Mucosa of descending colon (tissue), 3 donors: ENCODE data around the gene DCC. TPM values are rescaled to one million over a fixed set of nuclear protein-coding genes. Genes with fewer than 3 reads are reported as not detected.
"Not testable (repeated sequence)": the region's sequence is repeated elsewhere in the genome, so short reads cannot be mapped to it uniquely, and the experiment has no call there.

Experiments used
- ATAC-seq: fragments of 200-7000 bp; cut with Tn5 transposase; one replicate; pipeline ENCODE4 v1.9.1; 2020; ENCODE audit warnings: mild to moderate bottlenecking, moderate library complexity
- DNase-seq, 3 donors: peaks; one replicate each; pipeline ENCODE4 v3.0.0-alpha.2; 2020
- H3K36me3 ChIP-seq: fragments of 200-600 bp; one replicate; pipeline ENCODE4 v1.8.0; 2021; ENCODE audit warnings: low read depth, mild to moderate bottlenecking
- H3K4me1 ChIP-seq: fragments of 200-600 bp; one replicate; pipeline ENCODE4 v1.8.0; 2021; ENCODE audit warnings: low read depth, mild to moderate bottlenecking
- H3K4me3 ChIP-seq: fragments of 200-600 bp; one replicate; pipeline ENCODE4 v1.8.0; 2021; ENCODE audit warnings: mild to moderate bottlenecking
- H3K9me3 ChIP-seq: fragments of 200-600 bp; one replicate; pipeline ENCODE4 v1.8.0; 2021; ENCODE audit warnings: mild to moderate bottlenecking
- intact Hi-C, 2 donors: fragments of 100-400 bp; cut with DNase I in 1 of 2; cut with micrococcal nuclease in 1 of 2; formaldehyde crosslinking; loops; one replicate each; pipeline versions ENCODE4 v1.11.0 to v1.11.1; 2022; cut with DNase I, micrococcal nuclease
- total RNA-seq, 3 donors: library from RNA; stranded (reverse); fragmentation: NEBNext Ultra II Directional in 2 of 3; extraction: Animal tissue kit (Norgen Biotek cat#: 25700) in 2 of 3; gene quantifications; one replicate each; pipeline versions ENCODE4 v1.2.1 to v1.2.4, GENCODE V29; 2021 to 2023
- TF ChIP-seq, protein P1 (sequence below): fragments of 200-600 bp; IDR thresholded peaks from one replicate; pipeline ENCODE4 v1.8.0; 2022; ENCODE audit warnings: antibody characterized with exemption, mild to moderate bottlenecking
- donor health status: DM: no; HTN: no; CAD: no; lungs with moderate emphysema.
- donor health status: DM: no; HTN: no; CAD: no.
- donor health status: DM: no; HTN: yes; CAD: no.

DCC gene
- total RNA-seq, 3 donors from 2014 or later = 0.26 to 1.3 (median 0.34) TPM

DNA sequence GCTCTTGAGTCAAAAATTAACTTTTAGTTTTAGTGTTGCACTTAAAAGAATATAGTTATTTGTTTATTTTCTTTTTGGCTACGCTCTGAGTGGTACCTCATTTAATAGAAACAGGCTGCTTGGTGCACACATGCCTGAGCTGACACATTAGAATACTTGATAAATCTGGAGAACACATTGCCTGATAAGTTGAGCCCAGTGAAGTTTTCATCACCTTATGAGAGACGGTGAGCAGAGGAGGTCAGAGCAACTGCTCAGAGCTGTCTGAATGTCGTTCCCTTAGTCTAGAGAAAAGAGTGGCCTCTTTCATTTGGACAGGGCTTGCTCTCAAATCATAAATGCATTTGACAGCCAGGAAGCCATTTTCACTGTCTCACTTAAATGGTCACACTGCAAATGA lies 1168.5 kb downstream of the DCC start:
- no peak for DNase-seq
- no peaks in the 10 kb centered on the region for H3K36me3 ChIP-seq

DNA sequence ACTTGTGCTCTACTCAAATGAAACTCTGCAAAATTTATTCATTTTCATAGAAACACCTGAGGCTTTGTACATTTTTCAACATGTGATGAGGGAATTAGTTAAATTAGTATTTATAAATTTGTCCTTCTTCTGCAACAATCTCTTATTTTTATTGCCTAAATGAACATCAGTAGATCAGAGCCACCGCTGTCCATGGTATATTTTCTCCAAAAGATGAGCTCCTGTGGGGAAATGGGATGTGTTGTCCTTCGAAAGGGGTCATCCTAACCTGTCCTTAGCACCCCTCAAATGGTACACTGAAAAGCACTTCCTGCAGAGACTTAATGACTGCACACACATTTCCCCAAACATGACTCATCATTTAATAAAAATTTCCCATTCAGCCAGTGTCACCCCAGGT lies 1169.9 kb downstream of the DCC start:
- TF ChIP-seq, protein P1, sequence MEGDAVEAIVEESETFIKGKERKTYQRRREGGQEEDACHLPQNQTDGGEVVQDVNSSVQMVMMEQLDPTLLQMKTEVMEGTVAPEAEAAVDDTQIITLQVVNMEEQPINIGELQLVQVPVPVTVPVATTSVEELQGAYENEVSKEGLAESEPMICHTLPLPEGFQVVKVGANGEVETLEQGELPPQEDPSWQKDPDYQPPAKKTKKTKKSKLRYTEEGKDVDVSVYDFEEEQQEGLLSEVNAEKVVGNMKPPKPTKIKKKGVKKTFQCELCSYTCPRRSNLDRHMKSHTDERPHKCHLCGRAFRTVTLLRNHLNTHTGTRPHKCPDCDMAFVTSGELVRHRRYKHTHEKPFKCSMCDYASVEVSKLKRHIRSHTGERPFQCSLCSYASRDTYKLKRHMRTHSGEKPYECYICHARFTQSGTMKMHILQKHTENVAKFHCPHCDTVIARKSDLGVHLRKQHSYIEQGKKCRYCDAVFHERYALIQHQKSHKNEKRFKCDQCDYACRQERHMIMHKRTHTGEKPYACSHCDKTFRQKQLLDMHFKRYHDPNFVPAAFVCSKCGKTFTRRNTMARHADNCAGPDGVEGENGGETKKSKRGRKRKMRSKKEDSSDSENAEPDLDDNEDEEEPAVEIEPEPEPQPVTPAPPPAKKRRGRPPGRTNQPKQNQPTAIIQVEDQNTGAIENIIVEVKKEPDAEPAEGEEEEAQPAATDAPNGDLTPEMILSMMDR = no peak
- Histone ChIP-seq H3K4me3 (no peak overlapping the region), H3K4me1 (no peaks in the 10 kb centered on the region), H3K9me3 (no peaks in the 10 kb centered on the region), H3K36me3 (no peaks in the 10 kb centered on the region)
- DNase-seq = no peak
- ATAC-seq = no peak
- intact Hi-C loops = no loop called here

More for the DNA sequence above, 1168.5 kb downstream of the DCC start:
- intact Hi-C loops = no loop called here
- H3K9me3 ChIP-seq = no peaks in the 10 kb centered on the region
- no peaks in the 10 kb centered on the region for H3K4me1 ChIP-seq
- ATAC-seq = no peak
- no peak overlapping the region for H3K4me3 ChIP-seq
- TF ChIP-seq, protein P1 = no peak

GRCh38 chr18:53511725-53512124 lies 1171.7 kb downstream of the DCC start:
- H3K4me3 ChIP-seq, H3K9me3 ChIP-seq, H3K4me1 ChIP-seq, DNase-seq, intact Hi-C loops, H3K36me3 ChIP-seq, ATAC-seq: not testable (repeated sequence)

GRCh38 chr18:53521068-53521467 lies 1181.1 kb downstream of the DCC start:
- no peak overlapping the region for H3K4me3 ChIP-seq
- intact Hi-C loops = no loop called here
- TF ChIP-seq, protein P1 = no peak
- no peak for ATAC-seq
- no peak for DNase-seq
- H3K36me3 ChIP-seq = no peaks in the 10 kb centered on the region
- H3K9me3 ChIP-seq = no peaks in the 10 kb centered on the region
- no peaks in the 10 kb centered on the region for H3K4me1 ChIP-seq

GRCh38 chr18:53526101-53526870 lies 1186.3 kb downstream of the DCC start:
- ATAC-seq (no peak), DNase-seq (no peak)
- TF ChIP-seq, protein P1 = no peak
- Histone ChIP-seq H3K9me3 (no peaks in the 10 kb centered on the region), H3K4me3 (no peak overlapping the region), H3K36me3 (no peaks in the 10 kb centered on the region), H3K4me1 (no peaks in the 10 kb centered on the region)
- intact Hi-C loops = no loop called here

- H3K36me3 ChIP-seq = no peaks in the 10 kb centered on the region
- DNase-seq (no peak), ATAC-seq (no peak)
- no peaks in the 10 kb centered on the region for H3K9me3 ChIP-seq
- intact Hi-C loops = no loop called here
- H3K4me3 ChIP-seq = no peak overlapping the region
- TF ChIP-seq, protein P1 = no peak
- H3K4me1 ChIP-seq = no peaks in the 10 kb centered on the region
Observed at GRCh38 chr18:53527365-53527764, 1187.4 kb downstream of the DCC start.
